NCI-H1105 treated with DMSO at 0.1 percent for 48 hours (cell line): Measurements from ENCODE around the gene ZCWPW1.

Experiments
- DNase-seq: peaks from one replicate; lab custom pipeline; 2025; lab: John Stamatoyannopoulos, UW

ZCWPW1 gene, protein sequence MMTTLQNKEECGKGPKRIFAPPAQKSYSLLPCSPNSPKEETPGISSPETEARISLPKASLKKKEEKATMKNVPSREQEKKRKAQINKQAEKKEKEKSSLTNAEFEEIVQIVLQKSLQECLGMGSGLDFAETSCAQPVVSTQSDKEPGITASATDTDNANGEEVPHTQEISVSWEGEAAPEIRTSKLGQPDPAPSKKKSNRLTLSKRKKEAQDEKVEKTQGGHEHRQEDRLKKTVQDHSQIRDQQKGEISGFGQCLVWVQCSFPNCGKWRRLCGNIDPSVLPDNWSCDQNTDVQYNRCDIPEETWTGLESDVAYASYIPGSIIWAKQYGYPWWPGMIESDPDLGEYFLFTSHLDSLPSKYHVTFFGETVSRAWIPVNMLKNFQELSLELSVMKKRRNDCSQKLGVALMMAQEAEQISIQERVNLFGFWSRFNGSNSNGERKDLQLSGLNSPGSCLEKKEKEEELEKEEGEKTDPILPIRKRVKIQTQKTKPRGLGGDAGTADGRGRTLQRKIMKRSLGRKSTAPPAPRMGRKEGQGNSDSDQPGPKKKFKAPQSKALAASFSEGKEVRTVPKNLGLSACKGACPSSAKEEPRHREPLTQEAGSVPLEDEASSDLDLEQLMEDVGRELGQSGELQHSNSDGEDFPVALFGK

DNA sequence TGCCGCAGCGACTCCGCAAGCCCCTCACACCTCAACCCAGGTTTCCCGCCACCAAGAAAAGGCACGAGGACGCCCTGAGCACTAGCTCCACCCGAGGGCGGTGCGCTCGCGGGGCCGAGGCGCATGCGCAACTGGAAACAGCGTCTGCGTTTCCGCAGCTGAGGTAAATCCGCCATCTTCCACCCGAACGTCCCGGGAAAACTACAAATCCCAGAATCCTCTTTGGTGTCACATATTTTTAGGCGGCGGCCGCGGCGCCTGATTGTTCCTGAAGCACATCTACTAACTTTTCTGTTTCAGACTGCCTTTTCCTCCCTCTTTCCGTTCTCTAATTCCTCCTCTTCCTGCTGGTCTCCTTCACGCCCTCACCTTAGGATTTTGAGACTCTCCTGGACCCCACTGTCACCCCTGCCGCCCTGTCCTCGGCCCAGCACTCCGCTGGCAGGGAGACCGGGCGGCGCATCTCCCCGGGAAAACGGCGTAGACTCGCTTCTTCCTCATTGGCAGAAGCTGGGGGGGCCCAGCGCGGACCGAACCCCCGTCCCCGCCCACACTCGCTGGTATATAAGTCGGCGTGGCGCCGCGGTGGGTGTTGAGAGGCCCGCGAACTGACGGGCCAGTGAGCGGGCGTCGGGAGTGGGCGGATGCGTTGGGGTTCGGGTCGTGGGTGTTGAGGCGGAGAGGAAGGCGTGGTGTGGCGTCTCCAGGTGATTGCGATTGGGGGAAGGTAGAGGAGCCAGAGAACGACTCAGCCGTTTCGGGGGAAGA lies at the start of gene ZCWPW1:
TSS of gene ZCWPW1 (minus strand) at position 505 of the 768 bp plus-strand sequence. CDS start 8,054 bp downstream, outside the sequence.
- DNase-seq: peak; percentile 92

DNA sequence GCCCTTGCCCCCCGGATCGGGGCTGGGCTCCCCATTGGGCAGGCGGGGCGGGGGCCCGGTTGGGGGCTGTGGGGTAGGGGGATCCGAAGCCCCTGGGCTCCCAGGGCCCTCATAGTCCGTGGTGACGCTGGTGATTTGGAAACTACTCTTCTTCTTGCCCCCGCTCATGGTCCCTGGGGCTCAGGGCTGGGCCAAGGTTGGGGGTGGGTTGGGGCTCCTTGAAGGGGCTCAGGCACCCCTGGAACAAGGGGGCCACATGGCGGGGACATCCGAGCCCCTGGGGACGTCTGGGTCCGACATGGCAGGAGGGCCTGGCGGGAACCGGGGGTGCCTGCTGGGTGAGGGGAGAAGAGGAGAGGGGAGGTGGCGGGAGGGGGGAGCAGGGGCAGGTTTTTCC lies 49.4 kb upstream of the ZCWPW1 start:
- DNase-seq: no peak

DNA sequence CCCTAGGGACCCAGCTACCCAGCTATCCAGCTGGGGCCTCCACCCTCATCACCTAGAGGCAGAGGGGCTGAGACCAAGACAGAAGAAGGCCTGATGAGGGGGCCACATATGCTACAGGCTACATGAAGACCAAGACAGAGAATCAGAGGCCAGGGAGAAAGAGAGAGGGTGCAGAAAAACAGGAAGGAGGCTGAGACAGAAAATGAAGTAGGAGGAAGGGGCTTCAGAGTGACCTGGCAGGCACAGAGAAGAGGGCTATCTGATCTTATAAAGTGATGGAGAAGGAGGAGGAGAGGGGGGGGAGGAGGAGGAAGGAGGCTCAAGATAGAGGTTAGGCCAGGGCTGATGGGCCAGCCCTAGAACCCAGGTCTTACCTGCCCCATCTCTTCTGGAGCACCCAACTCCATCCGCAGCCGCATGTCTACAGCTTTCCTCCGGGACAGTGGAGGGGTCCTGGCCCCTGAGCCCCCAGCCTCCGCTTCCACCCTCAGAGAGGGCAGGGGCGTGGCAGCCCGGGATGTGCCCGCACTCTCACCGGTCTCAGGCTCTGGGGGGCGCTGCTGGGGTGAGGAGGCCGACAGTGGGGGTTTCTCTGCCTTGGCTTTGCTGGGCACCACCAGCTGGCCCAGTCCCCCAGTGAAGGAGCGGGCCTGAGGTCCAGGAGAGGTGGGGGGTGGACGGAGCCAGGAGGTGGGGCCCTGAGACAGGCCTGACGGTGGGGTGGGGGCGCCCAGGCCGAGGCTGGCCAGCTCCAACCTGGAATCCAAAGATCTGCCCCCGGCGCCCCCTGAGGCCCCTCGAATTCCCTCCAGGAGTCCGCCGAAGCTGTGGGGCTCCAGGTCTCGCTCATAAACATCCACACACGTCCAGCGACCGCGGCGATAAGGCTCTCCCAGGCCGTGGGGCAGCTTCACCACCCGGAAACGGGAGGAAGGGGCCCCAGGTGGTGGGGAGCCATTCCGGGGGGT lies 48.7 kb upstream of the ZCWPW1 start:
- no peak for DNase-seq

DNA sequence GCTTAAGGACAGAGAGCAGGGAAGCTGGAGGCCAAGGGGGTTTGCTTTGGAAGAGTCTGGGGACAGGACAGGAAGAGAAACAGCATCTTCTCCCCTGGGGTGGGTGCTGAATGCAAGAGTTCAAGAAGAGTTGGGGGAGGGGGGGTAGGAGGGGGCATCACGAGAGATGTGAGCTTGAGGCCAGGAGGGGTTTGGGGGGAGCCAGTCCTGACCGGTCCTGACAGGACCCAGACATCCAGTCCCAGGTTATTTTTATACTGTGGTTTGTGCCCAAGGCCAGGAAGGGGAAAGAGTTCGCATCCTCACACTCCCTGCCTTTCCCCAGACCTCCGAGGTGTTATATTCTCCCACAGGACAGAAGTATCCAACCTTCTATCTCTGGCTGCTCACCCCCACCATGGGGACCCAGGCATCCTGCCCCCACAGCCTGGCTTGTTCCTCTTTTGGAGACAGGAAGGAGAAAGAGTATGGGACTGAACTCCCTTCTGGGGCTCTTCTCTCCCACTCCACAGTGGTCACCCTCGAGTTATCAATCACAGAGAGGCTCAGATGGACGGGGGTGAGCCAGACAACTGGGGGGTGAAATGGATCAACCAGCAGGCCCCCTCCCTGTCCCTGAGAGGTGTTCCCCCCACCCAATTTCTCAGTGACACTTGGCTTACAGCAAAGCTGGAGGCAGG lies 47.7 kb upstream of the ZCWPW1 start:
- no peak for DNase-seq

DNA sequence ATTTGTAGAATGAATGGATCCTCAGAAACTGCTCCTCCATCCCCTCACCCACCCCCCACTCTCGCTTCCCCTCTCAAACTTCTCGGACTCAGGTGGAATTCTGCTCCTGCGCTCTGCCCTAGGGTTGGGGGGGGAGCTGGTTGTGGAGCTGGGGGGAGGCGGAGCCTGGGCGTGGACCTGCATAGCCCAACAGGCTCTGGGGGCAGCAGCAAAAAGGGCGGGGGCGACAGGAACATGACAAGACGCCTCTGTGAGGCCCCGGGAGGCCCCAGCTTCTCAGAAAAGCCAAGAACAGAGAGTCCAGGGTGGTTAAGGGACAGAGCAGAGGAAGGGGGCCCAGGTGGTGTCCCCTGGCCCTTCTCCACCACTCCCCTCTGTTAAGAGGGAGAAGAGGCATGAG lies 47.0 kb upstream of the ZCWPW1 start:
- no peak for DNase-seq

DNA sequence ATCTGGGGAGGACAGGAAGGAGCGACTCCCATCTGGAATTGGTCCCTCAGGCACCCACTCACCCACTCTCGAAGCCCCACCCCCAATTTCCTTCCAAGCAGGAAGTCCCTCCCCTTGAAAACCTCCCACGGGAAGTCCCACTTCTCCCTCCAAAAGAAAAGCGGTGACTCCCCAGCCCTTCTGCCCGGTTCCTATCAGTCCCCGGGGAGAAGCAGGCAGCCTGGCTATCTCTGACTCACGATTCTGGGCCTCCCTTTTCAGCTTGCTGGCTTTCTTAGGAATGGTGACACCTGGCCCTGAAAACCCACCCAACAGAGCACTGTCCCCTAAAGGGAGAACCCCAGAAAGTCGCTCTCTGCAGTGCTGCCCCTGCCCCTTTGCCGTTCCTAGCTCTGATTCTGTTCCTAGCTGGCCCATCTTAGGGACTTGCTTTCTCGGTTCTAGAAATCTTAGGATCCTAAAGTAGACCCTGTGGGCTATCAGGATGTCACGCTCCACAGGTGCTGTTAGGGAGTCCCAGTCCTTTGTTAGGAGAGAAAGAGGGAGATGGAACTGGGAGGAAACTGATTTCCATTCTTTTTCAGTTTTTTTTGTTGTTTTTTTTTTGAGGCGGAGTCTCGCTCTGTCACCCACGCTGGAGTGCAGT lies 44.5 kb upstream of the ZCWPW1 start:
- DNase-seq: no peak

DNA sequence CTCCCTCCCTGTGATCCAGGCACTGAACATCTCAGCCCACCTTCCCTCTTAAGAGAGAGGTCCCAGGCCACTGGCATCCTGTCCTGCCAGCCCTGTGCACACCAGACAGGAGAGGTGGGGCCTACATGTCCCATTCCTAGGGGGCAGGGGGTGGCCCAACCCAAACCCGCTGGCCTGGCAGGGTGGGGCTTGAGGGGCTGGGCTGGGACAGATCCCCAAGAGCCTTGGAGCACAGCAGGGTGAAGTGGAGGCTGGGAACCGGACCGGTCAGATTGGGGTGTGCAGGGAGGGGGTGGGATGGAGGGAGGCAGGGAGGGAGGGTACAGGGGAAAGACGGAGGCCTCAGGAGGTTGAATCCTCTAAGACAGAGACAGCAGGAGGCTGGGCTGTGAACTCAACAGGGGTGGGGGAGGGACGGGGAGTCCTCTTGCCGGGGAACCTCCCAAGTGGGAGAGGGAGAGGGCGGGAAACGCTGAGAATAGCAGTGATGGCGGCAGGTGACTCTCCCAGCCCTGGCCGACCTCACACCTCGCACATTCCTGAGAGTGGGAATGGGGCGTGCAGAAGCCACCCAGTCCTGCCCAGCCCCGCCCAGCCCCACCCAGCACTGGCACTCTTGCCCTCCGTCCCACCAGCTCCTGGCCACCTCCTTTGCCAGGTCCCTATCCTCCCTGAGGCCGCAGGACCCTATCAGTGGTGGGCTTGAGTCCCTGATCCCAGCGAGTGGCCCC lies 43.8 kb upstream of the ZCWPW1 start:
- DNase-seq: no peak

DNA sequence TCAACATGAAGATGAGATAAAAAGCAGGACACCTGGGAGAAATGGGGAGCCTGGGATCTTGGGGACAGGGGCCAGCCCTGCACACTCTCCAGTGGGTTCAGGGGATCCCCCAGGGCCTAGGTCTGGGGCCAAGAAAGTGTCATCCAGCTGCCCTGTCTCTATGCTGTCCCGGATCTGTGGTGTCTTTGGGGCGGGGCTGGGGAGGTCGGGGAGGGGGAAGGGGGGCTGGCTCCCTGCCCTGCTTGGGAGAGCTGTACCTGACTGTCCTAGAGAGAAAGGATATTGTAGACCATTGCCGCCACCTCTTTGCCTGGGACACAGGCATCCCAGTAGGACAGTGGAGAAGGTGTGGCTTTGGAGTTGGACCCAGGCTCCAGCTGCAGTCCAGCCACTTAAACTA lies 42.5 kb upstream of the ZCWPW1 start:
- no peak for DNase-seq

DNA sequence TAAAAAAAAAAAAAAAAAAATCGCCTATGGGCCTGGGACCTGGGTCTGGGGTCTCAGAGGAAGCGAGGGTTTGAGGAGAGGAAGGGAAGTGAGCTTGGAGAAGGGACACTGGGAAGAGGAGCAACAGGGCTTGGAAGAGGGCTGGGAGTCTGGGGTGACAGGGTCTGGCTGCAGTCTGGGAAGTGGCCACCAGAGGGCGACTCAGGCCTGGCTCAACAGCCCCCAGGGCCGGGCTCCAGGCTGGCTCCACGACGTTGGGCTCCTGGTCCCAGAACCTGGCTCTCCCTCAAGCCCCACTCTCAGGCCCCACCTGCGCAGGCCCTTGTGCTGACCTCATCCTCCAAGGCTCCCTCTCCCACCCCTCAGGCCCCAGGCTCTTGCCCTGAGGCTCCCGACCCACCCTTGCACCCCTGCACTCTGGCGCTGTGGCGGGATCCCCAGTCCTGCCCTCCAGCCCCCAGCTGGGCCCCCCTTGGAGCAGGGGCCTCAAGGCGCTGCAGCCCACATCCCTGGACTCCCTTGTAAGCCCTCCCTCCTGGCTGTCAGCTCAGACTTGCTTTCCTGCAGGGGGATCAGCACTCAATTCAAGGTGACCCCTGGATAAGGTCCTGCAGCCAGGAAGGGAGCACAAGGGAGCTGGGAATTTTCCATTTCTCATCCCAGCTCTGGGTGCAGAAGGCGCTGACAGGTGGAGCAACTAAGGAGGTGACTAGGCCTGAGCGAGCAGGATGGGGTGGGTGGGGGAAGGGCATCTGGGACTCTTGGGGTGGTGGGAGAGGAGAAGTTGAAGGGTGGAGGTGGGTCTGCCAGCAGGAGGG lies 40.9 kb upstream of the ZCWPW1 start:
- DNase-seq: peak; percentile 59

DNA sequence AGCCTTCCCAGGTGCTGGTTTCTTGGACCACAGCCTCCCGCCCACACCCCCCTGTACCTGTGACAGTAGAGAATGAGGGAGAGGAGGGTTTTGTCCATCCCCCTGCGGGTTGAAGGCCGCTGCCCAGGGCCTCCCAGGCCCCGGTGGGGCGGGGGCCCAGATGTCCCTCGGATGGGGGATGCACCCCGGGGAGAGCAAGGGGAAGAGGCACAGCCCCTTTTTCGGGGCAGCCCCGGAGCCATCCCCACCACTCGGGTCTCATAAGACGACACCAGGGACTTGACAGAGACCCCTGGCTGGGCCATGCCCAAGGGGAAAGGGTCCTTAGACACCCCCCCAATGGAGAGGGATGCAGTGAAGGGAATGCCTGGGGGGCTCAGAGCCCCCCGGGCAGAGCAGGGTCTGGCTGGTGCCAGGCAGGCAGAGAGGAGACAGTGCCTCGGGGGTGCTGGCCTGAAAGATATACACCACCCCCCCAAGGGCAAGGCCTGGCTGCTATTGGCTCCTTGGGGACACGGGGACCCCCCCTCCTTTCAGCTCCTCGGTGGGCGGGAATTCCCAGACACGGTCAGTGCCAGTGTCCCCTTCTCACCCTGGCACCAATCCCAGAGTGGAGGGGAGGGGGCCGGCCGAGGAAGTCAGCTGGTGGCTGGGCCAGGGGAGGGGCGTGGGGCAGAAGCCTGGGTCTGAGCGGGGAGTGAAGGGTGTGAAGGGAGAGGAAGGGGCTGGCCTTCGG lies 39.3 kb upstream of the ZCWPW1 start:
- no peak for DNase-seq

DNA sequence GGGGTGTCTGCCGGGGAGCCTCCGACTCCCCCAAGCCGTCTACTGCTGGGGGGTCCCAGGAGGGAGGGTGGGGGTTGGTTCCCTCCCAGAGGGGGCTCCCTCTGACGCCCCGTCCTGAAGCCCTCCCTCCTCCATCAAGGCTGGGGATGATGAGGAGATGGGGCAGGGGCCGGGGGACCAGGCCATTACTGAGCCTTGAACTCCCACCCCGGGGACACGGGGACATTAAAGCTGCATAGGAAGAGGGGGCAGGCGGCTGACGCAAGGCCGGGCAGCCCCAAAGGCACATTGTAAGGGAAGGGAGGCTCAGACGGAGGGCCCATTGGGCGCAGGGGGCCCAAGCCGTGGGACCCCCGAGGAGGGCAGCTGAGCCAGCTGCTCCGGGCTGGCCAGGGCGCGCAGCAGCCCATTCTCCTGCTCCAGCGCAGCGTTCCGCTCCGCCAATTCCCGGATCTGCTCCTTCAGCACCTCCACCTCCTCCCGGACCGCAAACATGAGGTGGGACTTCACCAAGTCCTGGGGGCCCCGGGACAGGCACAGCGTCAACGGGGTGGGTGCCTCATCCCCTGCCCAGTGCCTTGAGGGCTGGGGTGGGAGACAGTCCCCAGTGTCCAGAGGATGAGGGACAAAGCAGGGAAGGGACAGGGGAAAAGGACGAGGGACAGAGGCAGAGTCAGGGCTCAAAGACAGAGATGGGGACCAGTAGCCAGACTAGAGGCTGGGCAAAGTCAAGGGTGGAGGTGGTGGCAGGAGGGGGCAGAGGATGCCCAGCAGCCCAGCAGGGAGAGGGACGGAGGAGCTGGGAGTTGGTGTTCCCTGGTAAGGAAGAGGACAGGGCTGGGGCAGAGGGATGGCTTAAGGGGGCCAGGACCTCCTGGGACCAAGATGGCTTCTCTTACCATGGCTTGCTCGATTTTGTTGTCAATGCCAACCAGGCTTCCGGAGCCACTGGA lies 38.4 kb upstream of the ZCWPW1 start:
- no peak for DNase-seq

DNA sequence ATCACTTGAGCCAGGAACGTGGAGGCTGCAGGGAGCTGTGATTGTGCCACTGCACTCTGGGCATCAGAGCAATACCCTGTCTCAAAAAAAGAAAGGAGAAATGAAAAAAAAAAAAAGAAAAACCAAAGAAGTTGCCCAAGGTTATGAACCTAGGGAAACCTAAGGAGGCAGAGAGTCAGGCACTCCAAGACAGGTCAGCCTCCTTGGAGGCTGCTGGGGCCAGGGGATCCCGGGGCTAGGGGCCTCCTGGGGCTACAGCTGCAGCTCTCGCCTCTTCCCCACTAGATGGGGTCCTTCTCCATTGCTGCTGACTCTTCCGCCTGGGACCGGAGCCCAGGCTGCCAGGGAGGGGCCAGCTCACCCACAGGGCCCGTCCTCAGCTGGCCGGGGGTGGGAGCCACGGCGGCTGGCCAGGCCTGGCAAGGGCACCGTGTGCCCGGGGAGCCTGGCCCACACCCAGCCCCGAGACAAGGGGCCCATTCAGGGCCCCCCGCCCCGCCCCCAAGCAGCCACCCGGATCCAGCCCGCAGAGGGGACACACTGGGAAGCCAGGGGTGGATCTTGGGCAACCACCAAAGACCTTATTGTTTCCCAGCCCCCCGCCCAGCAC lies 37.3 kb upstream of the ZCWPW1 start:
- DNase-seq: peak; percentile 63

DNA sequence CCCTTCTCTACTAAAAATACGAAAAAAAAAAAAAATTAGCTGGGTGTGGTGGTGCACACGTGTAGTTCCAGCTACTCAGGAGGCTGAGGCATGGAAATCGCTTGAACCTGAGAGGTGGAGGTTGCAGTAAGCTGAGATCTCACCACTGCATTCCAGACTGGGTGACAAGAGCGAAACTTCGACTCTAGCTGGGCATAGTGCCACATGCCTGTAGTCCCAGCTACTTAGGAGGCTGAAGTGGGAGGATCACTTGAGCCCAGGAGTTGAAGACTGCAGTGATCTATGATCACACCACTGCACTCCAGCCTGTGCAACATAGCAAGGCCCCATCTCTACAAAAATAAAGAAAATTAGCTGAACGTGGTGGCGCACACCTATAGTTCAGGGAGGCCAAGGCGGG lies 36.8 kb upstream of the ZCWPW1 start:
- no peak for DNase-seq

DNA sequence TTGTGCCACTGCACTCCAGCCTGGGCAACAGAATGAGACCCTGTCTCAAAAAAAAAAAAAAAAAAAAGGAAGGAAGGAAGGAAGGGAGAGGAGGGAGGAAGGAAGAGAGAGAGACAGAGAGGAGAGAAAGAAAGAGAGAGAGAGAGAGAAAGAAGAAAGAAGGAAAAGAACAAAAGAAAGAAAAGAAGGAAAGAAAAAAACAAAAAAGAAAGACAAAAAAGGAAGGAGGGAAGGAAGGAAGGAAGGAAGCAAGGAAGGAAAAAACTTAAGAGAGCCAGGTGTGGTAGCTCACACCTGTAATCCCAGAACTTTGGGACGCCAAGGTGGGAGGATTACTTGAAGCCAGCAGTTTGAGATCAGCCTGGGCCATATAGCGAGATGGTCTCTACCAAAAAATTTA lies 36.3 kb upstream of the ZCWPW1 start:
- no peak for DNase-seq

DNA sequence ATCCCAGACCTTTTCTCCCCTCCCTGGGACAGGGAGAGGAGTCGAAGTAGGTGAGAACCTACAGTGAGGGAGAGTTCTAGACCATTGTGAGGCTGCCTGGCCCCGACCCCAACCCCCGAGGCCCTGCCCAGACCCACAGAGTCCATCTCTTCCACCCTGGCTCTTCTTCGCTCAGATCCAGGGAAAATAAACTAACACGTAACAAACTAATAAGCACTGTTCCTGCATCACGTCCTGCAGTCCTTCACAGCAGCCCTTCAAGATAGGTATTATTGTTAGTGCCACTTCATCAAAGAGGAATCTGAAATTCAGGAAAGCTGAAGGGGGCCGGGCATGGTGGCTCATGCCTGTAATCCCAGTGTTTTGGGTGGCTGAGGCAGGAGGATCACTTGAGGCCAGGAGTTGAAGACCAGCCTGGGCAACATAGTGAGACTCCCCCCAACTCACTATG lies 35.7 kb upstream of the ZCWPW1 start, which contains the start of gene SPACDR:
TSS of gene SPACDR (minus strand) at position 51 of the 451 bp plus-strand sequence. CDS start 235 bp downstream, outside the sequence.
- DNase-seq: no peak

DNA sequence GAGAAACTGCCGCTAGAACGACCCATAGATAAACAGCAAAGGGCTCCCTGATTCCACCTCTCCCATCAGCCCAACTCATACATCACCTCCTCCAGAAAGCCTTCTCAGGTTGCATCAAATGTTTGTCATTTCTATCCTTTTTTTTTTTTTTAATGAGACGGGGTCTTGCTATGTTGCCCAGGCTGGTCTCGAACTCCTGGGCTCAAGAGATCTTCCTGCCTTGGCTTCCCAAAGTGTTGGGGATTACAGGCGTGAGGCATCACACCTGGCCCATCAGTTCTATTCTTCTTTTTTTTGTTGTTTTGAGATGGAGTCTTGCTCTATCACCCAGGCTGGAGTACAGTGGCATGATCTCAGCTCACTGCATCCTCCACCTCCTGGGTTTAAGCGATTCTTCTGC lies 28.5 kb upstream of the ZCWPW1 start:
- DNase-seq: no peak
